ENCODE results near the gene ZBTB16.

Gene ZBTB16

GRCh38 chr11:114068327-114068726 lies 8.8 kb downstream of the ZBTB16 start:
- DNase-seq: no peak

GRCh38 chr11:114070464-114071139 lies 11.1 kb downstream of the ZBTB16 start:
- no peak for DNase-seq

- no peak for DNase-seq
Observed at GRCh38 chr11:114073007-114073827, 13.7 kb downstream of the ZBTB16 start.

GRCh38 chr11:114073828-114074381 lies 14.4 kb downstream of the ZBTB16 start:
- DNase-seq: peak; percentile 60

GRCh38 chr11:114074546-114075343 lies 15.2 kb downstream of the ZBTB16 start:
- DNase-seq: no peak

GRCh38 chr11:114075344-114075610 lies 15.8 kb downstream of the ZBTB16 start:
- no peak for DNase-seq

GRCh38 chr11:114075891-114076441 lies 16.5 kb downstream of the ZBTB16 start:
- DNase-seq: peak; percentile 65

- no peak for DNase-seq
Observed at GRCh38 chr11:114076921-114077331, 17.4 kb downstream of the ZBTB16 start.

GRCh38 chr11:114077482-114078305 lies 18.2 kb downstream of the ZBTB16 start:
- peak; percentile 51 for DNase-seq

- no peak for DNase-seq
Observed at GRCh38 chr11:114078423-114078822, 18.9 kb downstream of the ZBTB16 start.

GRCh38 chr11:114079511-114080065 lies 20.1 kb downstream of the ZBTB16 start:
- DNase-seq: no peak

GRCh38 chr11:114080219-114080618 lies 20.7 kb downstream of the ZBTB16 start:
- peak; percentile 40 for DNase-seq

- no peak for DNase-seq
Observed at GRCh38 chr11:114080769-114081168, 21.3 kb downstream of the ZBTB16 start.

- no peak for DNase-seq
Observed at GRCh38 chr11:114081641-114082414, 22.3 kb downstream of the ZBTB16 start.

GRCh38 chr11:114082415-114082748 lies 22.9 kb downstream of the ZBTB16 start:
- DNase-seq: no peak

GRCh38 chr11:114082767-114083181 lies 23.3 kb downstream of the ZBTB16 start:
- DNase-seq: peak; percentile 37

- no peak for DNase-seq
Observed at GRCh38 chr11:114083391-114084252, 24.1 kb downstream of the ZBTB16 start.

- no peak for DNase-seq
Observed at GRCh38 chr11:114084414-114084813, 24.9 kb downstream of the ZBTB16 start.

- DNase-seq: no peak
Observed at GRCh38 chr11:114085965-114086793, 26.7 kb downstream of the ZBTB16 start.

Measured in CD4-positive, alpha-beta T cell treated with Interleukin-15 for 1 hour (primary cell).